AG09309 (cell line): ENCODE data around the gene RAD51B.

Experiments used
- DNase-seq: peaks from one replicate; pipeline ENCODE4 v3.0.0-alpha.2; 2010; ENCODE audit warnings: low read depth
- H3K4me3 ChIP-seq: 2 replicates; pipeline ENCODE4 v1.5.1; 2011; ENCODE audit warnings: mild to moderate bottlenecking, low read depth, low read length, moderate library complexity; ENCODE audit not compliant: control insufficient read depth
- CTCF ChIP-seq: IDR thresholded peaks from 2 replicates; pipeline ENCODE4 v1.5.1; 2011; ENCODE audit warnings: mild to moderate bottlenecking, low read depth, low read length, inconsistent platforms; ENCODE audit not compliant: insufficient read depth, control insufficient read depth; ENCODE audit errors: missing control alignments

Gene RAD51B

GRCh38 chr14:67785270-67786109 is 34.1 kb upstream of the RAD51B start:
- DNase-seq: no peak
- TF ChIP-seq CTCF: no peak
- no peak overlapping the region for H3K4me3 ChIP-seq

GRCh38 chr14:67787673-67788072 is 31.9 kb upstream of the RAD51B start:
- H3K4me3 ChIP-seq: no peak overlapping the region
- no peak for TF ChIP-seq CTCF
- DNase-seq: no peak

- no peak for TF ChIP-seq CTCF
- H3K4me3 ChIP-seq: no peak overlapping the region
- no peak for DNase-seq
Observed at GRCh38 chr14:67798731-67799130, 20.8 kb upstream of the RAD51B start.

- H3K4me3 ChIP-seq: no peak overlapping the region
- DNase-seq: no peak
- no peak for TF ChIP-seq CTCF
Observed at GRCh38 chr14:67800743-67801142, 18.8 kb upstream of the RAD51B start.

GRCh38 chr14:67806246-67806645 is 13.3 kb upstream of the RAD51B start:
- no peak for DNase-seq
- H3K4me3 ChIP-seq: no peak overlapping the region
- no peak for TF ChIP-seq CTCF

GRCh38 chr14:67814821-67815220 is 4.8 kb upstream of the RAD51B start:
- no peak overlapping the region for H3K4me3 ChIP-seq
- no peak for DNase-seq
- no peak for TF ChIP-seq CTCF
